Type B pancreatic cell (in vitro differentiated cells): ENCODE measurements around the gene MLX. TPM values are rescaled to one million over a fixed set of nuclear protein-coding genes. Genes with fewer than 3 reads are reported as not detected.

Source experiments
- DNase-seq: peaks from one replicate; pipeline ENCODE4 v3.0.0; 2021; ENCODE audit warnings: mixed read lengths; ENCODE audit not compliant: unreplicated experiment; ENCODE audit errors: extremely low spot score
- H3K27ac Mint-ChIP-seq: 2 replicates; pipeline ENCODE4 v1.8.0; 2021; ENCODE audit warnings: mild to moderate bottlenecking, mixed read lengths
- H3K27me3 Mint-ChIP-seq: 2 replicates; pipeline ENCODE4 v1.8.0; 2021; ENCODE audit warnings: mixed read lengths
- H3K36me3 Mint-ChIP-seq: 2 replicates; pipeline ENCODE4 v1.8.0; 2021; ENCODE audit warnings: mixed read lengths
- H3K4me1 Mint-ChIP-seq: one replicate; pipeline ENCODE4 v1.8.0; 2021; ENCODE audit warnings: mixed read lengths; ENCODE audit not compliant: unreplicated experiment
- H3K4me3 Mint-ChIP-seq: 2 replicates; pipeline ENCODE4 v1.8.0; 2021; ENCODE audit warnings: mild to moderate bottlenecking, mixed read lengths
- H3K9me3 Mint-ChIP-seq: 2 replicates; pipeline ENCODE4 v1.8.0; 2021; ENCODE audit warnings: mixed read lengths
- total RNA-seq: library from RNA; stranded (reverse); gene quantifications from 2 replicates; pipeline ENCODE4 v1.2.1, GENCODE V29; 2021; ENCODE audit warnings: low replicate concordance
- TF ChIP-seq, protein P1 (sequence below): fragments of 200-600 bp; sonication (generic); conservative IDR thresholded peaks from 2 replicates; pipeline ENCODE4 v1.5.0; 2021; ENCODE audit warnings: antibody characterized with exemption, mild to moderate bottlenecking

Gene MLX
- total RNA-seq, 1 donor from 2014 or later = 32.3 TPM

DNA sequence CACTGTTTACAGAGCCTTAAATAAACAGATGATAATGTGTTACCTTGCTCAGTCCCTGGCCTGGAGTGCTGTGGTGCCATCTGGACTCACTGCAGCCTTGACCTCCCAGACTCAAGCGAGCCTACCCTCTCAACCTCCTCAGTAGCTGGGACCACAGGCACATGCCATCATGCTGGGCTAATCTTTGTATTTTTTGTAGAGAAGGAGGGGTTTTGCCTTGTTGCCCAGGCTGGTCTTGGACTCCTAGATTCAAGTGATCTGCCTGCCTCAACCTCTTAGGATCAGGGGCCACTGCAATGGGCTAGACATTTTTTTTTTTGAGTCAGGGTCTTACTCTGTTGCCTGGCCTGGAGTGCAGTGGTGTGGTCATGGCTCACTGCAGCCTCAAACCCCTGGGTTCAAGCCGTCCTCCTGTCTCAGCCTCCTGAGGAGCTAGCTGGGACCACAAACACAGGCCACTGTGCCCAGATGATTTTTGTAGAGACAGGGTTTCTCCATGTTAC is 35.9 kb upstream of the MLX start:
- no peaks in the 10 kb centered on the region for H3K36me3 Mint-ChIP-seq
- H3K9me3 Mint-ChIP-seq = no peaks in the 10 kb centered on the region
- TF ChIP-seq, protein P1, sequence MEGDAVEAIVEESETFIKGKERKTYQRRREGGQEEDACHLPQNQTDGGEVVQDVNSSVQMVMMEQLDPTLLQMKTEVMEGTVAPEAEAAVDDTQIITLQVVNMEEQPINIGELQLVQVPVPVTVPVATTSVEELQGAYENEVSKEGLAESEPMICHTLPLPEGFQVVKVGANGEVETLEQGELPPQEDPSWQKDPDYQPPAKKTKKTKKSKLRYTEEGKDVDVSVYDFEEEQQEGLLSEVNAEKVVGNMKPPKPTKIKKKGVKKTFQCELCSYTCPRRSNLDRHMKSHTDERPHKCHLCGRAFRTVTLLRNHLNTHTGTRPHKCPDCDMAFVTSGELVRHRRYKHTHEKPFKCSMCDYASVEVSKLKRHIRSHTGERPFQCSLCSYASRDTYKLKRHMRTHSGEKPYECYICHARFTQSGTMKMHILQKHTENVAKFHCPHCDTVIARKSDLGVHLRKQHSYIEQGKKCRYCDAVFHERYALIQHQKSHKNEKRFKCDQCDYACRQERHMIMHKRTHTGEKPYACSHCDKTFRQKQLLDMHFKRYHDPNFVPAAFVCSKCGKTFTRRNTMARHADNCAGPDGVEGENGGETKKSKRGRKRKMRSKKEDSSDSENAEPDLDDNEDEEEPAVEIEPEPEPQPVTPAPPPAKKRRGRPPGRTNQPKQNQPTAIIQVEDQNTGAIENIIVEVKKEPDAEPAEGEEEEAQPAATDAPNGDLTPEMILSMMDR = no peak
- peak overlapping the region; percentile 88 for H3K4me3 Mint-ChIP-seq
- peak overlapping the region; percentile 93 for H3K27ac Mint-ChIP-seq
- H3K27me3 Mint-ChIP-seq = no peaks in the 10 kb centered on the region
- H3K4me1 Mint-ChIP-seq = peaks cover 23% of the 10 kb centered on the region
- no peak for DNase-seq

DNA sequence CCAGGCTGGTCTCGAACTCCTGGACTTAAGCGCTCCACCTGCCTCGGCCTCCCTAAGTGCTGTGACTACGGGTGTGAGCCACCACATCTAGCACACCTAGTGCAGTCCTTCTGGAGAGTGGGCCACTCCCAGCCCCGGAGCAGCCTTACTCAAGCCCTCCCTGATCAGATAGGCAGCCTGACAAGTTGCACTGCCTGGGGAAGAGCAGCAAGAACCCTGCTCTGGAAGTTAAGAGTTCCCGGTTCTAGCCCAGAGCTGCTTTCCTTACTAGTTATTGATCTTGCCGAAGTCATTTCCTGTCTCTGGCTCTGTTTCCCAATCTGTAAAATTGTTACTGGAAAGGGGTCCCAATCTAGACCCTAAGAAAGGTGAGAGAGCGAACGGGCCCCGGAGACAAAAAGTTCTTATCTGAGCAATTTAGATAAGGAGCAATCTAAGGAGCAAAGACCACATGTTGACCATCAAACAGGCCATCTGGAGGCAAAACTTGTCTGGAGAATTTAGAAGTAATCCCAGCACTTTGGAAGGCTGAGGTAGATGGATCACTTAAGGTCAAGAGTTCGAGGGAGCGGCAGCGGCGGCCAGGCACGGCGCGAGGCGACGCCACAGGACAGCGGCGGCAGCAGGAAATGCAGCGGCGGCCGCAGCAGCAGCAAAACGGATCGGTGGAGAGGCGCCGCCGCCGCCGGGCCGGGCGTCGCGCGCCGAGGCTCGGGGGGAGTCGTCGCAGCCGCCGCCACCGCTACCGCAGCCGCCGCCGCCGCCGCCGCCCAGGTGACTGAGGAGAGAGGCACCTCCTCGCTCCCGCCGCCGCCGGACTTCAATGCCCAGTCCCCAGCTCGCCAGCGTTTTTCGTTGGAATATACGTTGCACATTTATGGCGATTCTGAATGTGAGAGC is 35.2 kb upstream of the MLX start:
- no peak for DNase-seq
- Mint-ChIP-seq H3K4me3 (peak overlapping the region; percentile 88), H3K36me3 (no peaks in the 10 kb centered on the region), H3K4me1 (peaks cover 23% of the 10 kb centered on the region), H3K27ac (peak overlapping the region; percentile 93), H3K9me3 (no peaks in the 10 kb centered on the region), H3K27me3 (no peaks in the 10 kb centered on the region)
- TF ChIP-seq, protein P1 = peak; percentile 68

DNA sequence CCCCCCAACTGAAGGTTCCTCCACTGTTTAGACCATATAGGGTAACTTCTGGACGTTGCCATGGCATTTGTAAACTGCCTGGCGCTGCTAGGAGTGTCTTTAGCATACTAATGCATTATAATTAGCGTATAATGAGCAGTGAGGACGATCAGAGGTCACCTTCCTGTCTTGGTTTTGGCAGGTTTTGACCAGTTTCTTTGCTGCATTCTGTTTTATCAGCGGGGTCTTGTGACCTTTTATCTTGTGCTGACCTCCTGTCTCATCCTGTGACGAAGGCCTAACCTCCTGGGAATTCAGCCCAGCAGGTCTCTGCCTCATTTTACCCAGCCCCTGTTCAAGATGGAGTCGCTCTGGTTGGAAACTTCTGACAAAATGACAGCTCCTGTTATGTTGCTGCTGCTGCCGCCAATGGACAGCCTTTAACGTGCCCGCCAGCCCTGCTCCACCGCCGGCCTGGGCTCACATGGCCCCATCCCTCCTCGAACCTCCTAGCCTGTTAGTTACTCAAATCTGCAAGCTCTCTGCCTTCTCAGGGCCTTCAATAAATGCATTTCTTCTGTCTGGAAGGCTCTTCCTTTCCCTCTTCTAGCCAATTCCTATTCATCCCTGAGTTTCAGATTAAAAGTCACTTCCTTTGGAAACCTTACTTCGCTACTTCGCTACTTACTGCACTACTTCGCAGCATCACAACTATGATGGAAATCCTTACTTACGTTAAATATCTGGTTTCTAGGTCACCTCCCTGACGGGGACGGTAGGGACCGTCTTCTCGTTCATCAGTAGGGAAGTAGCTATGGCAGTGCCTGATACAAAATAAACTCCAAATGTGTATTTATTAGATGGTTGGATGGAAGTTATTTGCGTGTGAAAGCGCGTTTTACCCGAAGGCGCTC is 31.5 kb upstream of the MLX start:
- peak overlapping the region; percentile 83 for H3K27ac Mint-ChIP-seq
- TF ChIP-seq, protein P1 = no peak
- H3K27me3 Mint-ChIP-seq = no peaks in the 10 kb centered on the region
- peaks cover 3% of the 10 kb centered on the region for H3K36me3 Mint-ChIP-seq
- H3K9me3 Mint-ChIP-seq = no peaks in the 10 kb centered on the region
- no peak for DNase-seq
- peaks cover 20% of the 10 kb centered on the region for H3K4me1 Mint-ChIP-seq
- peak overlapping the region; percentile 86 for H3K4me3 Mint-ChIP-seq

DNA sequence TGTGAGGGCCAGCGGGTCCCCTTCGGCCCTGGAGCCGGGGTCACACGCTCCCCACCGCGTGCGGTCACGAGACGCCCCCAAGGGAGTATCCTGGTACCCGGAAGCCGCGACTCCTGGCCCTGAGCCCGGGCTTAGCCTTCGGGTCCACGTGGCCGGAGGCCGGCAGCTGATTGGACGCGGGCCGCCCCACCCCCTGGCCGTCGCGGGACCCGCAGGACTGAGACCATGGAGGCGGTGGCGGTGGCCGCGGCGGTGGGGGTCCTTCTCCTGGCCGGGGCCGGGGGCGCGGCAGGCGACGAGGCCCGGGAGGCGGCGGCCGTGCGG is 30.9 kb upstream of the MLX start, which contains the start of gene NAGLU:
NAGLU (plus strand) TSS at position 194 of the 324 bp plus-strand sequence; CDS start at position 226, 32 bp downstream.
- peak within 1 kb of the TSS; percentile 90 for H3K4me3 Mint-ChIP-seq

More for the DNA sequence above, 30.9 kb upstream of the MLX start, which contains the start of gene NAGLU:
- TF ChIP-seq, protein P1 = no peak
- Mint-ChIP-seq H3K9me3 (no peaks in the 10 kb centered on the region), H3K27ac (peak within 1 kb of the TSS; percentile 83), H3K27me3 (no peaks in the 10 kb centered on the region), H3K4me1 (peaks cover 18% of the 10 kb centered on the region), H3K36me3 (peaks cover 3% of the 10 kb centered on the region)
- peak; percentile 93 for DNase-seq
